ENCODE results near the gene RNU6-7.

- TF ChIP-seq EZH2 (IDR thresholded peaks at IDR 0.05; ENCODE audit: low read depth) (no peak), CTCF (conservative IDR thresholded peaks at IDR 0.05) (no peak)
These were observed 28.9 kb downstream of the RNU6-7 start for GRCh38 chr14:32230695-32231280.

Measured in PC-9 (cell line).